H1 (cell line): Measurements from ENCODE around the gene PPP1R12A. TPM values are rescaled to one million over a fixed set of nuclear protein-coding genes. Genes with fewer than 3 reads are reported as not detected.

Experiments used
- CTCF ChIA-PET: fragments of 300-600 bp; sonication (Branson Sonifier 250); formaldehyde crosslinking; loops from one replicate; lab custom pipeline; 2021; ENCODE audit not compliant: partially characterized antibody; lab: Charles Lee
- POLR2A ChIA-PET: fragments of 300-600 bp; sonication (Branson Sonifier 250); formaldehyde crosslinking; loops from one replicate; lab custom pipeline; 2021; ENCODE audit warnings: inconsistent platforms; ENCODE audit not compliant: partially characterized antibody; lab: Charles Lee
- DNase-seq, 2 experiments: peaks; one replicate each; pipeline versions ENCODE4 v3.0.0 to v3.0.0-alpha.2; 2010 to 2022; ENCODE audit warnings: low spot score in 2 of 2, low read depth in 1 of 2, mixed read lengths in 1 of 2
- FAIRE-seq: peaks from 2 replicates; lab custom pipeline; 2011; peaks lifted over from hg19 to GRCh38; lab: Jason Lieb, UNC
- H2AFZ ChIP-seq: 2 replicates; pipeline ENCODE4 v1.8.1; 2012; ENCODE audit warnings: low read length, inconsistent platforms
- H2AK5ac ChIP-seq: 2 replicates; pipeline ENCODE4 v1.6.1; 2013; ENCODE audit warnings: low read depth, low read length
- H2BK120ac ChIP-seq: replicated peaks from 2 replicates; pipeline ENCODE3; 2013; ENCODE audit warnings: low read depth, low read length, inconsistent platforms
- H2BK12ac ChIP-seq: 2 replicates; pipeline ENCODE4 v1.6.1; 2013; ENCODE audit warnings: low read depth, low read length
- H2BK15ac ChIP-seq: 2 replicates; pipeline ENCODE4 v1.6.1; 2013; ENCODE audit warnings: low read length
- H2BK20ac ChIP-seq: 2 replicates; pipeline ENCODE4 v1.6.1; 2013; ENCODE audit warnings: low read length
- H2BK5ac ChIP-seq: 2 replicates; pipeline ENCODE4 v1.6.1; 2013; ENCODE audit warnings: low read depth, low read length
- H3K14ac ChIP-seq: 2 replicates; pipeline ENCODE4 v1.6.1; 2013; ENCODE audit warnings: inconsistent platforms; ENCODE audit not compliant: insufficient read length
- H3K18ac ChIP-seq: 2 replicates; pipeline ENCODE4 v1.6.1; 2013; ENCODE audit warnings: low read length; ENCODE audit errors: extremely low read depth
- H3K23ac ChIP-seq: 2 replicates; pipeline ENCODE4 v1.6.1; 2013; ENCODE audit warnings: inconsistent platforms; ENCODE audit not compliant: insufficient read length
- H3K23me2 ChIP-seq: 2 replicates; pipeline ENCODE4 v1.6.1; 2013; ENCODE audit warnings: low read depth, low read length
- H3K27ac ChIP-seq: 2 replicates; pipeline ENCODE4 v1.6.1; 2011; ENCODE audit warnings: low read depth, low read length, inconsistent platforms
- H3K27me3 ChIP-seq, 4 experiments: replicated peaks in 1 of 4; 1 replicate in 1 of 4; 2 replicates in 3 of 4; pipeline versions ENCODE4 v1.6.1 to v1.8.1; 2011 to 2013; ENCODE audit warnings: low read length in 3 of 4, mild to moderate bottlenecking in 3 of 4, inconsistent platforms in 2 of 4, mixed read lengths in 2 of 4, moderate library complexity in 1 of 4; ENCODE audit not compliant: control insufficient read depth in 3 of 4, insufficient read depth in 3 of 4; ENCODE audit errors: extremely low read depth in 1 of 4
- H3K36me3 ChIP-seq, 4 experiments: 2 replicates each; pipeline versions ENCODE4 v1.6.1 to v1.8.1; 2011 to 2013; ENCODE audit warnings: mild to moderate bottlenecking in 4 of 4, low read length in 3 of 4, moderate library complexity in 2 of 4, control low read depth in 1 of 4, inconsistent platforms in 1 of 4; ENCODE audit not compliant: insufficient read depth in 4 of 4, control insufficient read depth in 2 of 4
- H3K4ac ChIP-seq: replicated peaks from 2 replicates; pipeline ENCODE3; 2013; ENCODE audit warnings: low read length, low read depth, mixed read lengths, inconsistent platforms; ENCODE audit not compliant: insufficient read length
- H3K4me1 ChIP-seq, 4 experiments: replicated peaks in 1 of 4; 1 replicate in 1 of 4; 2 replicates in 3 of 4; pipeline versions ENCODE4 v1.6.1 to v1.8.1; 2011 to 2013; ENCODE audit warnings: low read length in 3 of 4, inconsistent platforms in 2 of 4, mixed read lengths in 1 of 4; ENCODE audit not compliant: insufficient read depth in 4 of 4, control insufficient read depth in 3 of 4
- H3K4me2 ChIP-seq, 2 experiments: 2 replicates each; pipeline versions ENCODE4 v1.6.1 to v1.8.1; 2011 to 2013; ENCODE audit warnings: low read depth in 2 of 2, low read length in 2 of 2, control low read depth in 1 of 2, inconsistent platforms in 1 of 2, mild to moderate bottlenecking in 1 of 2; ENCODE audit not compliant: insufficient read depth in 1 of 2
- H3K4me3 ChIP-seq, 4 experiments: fragments of 200-600, 300-600 bp in 1 of 4; sonication (generic), shearing (Covaris generic), sonication (Bioruptor Twin) in 1 of 4; 2 replicates each; pipeline versions ENCODE4 v1.5.1 to v1.8.1; 2011 to 2016; ENCODE audit warnings: low read length in 4 of 4, low read depth in 3 of 4, control low read depth in 2 of 4, inconsistent platforms in 2 of 4, mild to moderate bottlenecking in 2 of 4, mixed read lengths in 1 of 4, moderate library complexity in 1 of 4; ENCODE audit not compliant: insufficient read depth in 2 of 4; ENCODE audit errors: extremely low read depth in 1 of 4
- H3K56ac ChIP-seq: replicated peaks from 2 replicates; pipeline ENCODE3; 2013; ENCODE audit warnings: low read depth, mild to moderate bottlenecking, mixed read lengths, low read length, inconsistent platforms; ENCODE audit not compliant: insufficient read length
- H3K79me1 ChIP-seq: 2 replicates; pipeline ENCODE4 v1.6.1; 2013; ENCODE audit warnings: low read depth, low read length, control low read depth
- H3K79me2 ChIP-seq, 2 experiments: 2 replicates each; pipeline versions ENCODE4 v1.6.1 to v1.8.1; 2012 to 2013; ENCODE audit warnings: low read length in 2 of 2, mild to moderate bottlenecking in 2 of 2, inconsistent platforms in 1 of 2; ENCODE audit not compliant: insufficient read depth in 2 of 2, control insufficient read depth in 1 of 2
- H3K9ac ChIP-seq, 4 experiments: replicated peaks in 1 of 4; 1 replicate in 1 of 4; 2 replicates in 3 of 4; pipeline versions ENCODE4 v1.6.1 to v1.8.1; 2011 to 2013; ENCODE audit warnings: low read depth in 3 of 4, low read length in 3 of 4, control low read depth in 2 of 4, mild to moderate bottlenecking in 2 of 4, moderate library complexity in 2 of 4, inconsistent platforms in 1 of 4; ENCODE audit errors: extremely low read depth in 1 of 4
- H3K9me3 ChIP-seq, 2 experiments: 2 replicates each; pipeline versions ENCODE4 v1.6.1 to v1.8.1; 2012 to 2013; ENCODE audit warnings: mild to moderate bottlenecking in 2 of 2, moderate library complexity in 2 of 2, control low read depth in 1 of 2, inconsistent platforms in 1 of 2, low read depth in 1 of 2, low read length in 1 of 2, mixed read lengths in 1 of 2; ENCODE audit not compliant: insufficient read depth in 2 of 2
- H4K20me1 ChIP-seq, 2 experiments: replicated peaks in 1 of 2; 2 replicates each; pipeline versions ENCODE3 to v1.8.1; 2011 to 2013; ENCODE audit warnings: inconsistent platforms in 2 of 2, low read length in 2 of 2, mild to moderate bottlenecking in 1 of 2; ENCODE audit not compliant: insufficient read depth in 2 of 2, control insufficient read depth in 1 of 2
- H4K5ac ChIP-seq: 2 replicates; pipeline ENCODE4 v1.6.1; 2013; ENCODE audit warnings: low read length, low read depth, mixed read lengths, inconsistent platforms; ENCODE audit not compliant: insufficient read length
- H4K8ac ChIP-seq: 2 replicates; pipeline ENCODE4 v1.8.0; 2013; ENCODE audit warnings: mild to moderate bottlenecking, moderate library complexity, low read length, inconsistent platforms; ENCODE audit not compliant: insufficient read depth; ENCODE audit errors: extremely low read depth
- H4K91ac ChIP-seq: replicated peaks from 2 replicates; pipeline ENCODE3; 2013; ENCODE audit warnings: low read length, mixed read lengths, inconsistent platforms; ENCODE audit not compliant: insufficient read length
- ATF3 ChIP-seq: IDR thresholded peaks from 2 replicates; pipeline ENCODE4 v1.6.1; 2011; ENCODE audit warnings: low read depth, mild to moderate bottlenecking, low read length; ENCODE audit not compliant: insufficient read depth
- BRCA1 ChIP-seq: IDR thresholded peaks from 2 replicates; pipeline ENCODE4 v1.6.1; 2012; ENCODE audit warnings: low read depth, low read length, improper control_type of control experiment
- CTCF ChIP-seq, 3 experiments: IDR thresholded peaks; 1 replicate in 2 of 3; 2 replicates in 1 of 3; pipeline versions ENCODE4 v1.5.1 to v1.6.1; 2011; ENCODE audit warnings: low read length in 3 of 3, mild to moderate bottlenecking in 3 of 3, inconsistent platforms in 2 of 3, low read depth in 1 of 3, moderate library complexity in 1 of 3; ENCODE audit not compliant: insufficient read depth in 1 of 3; ENCODE audit errors: control extremely low read depth in 1 of 3
- SAP30 ChIP-seq: fragments of 300-600 bp; sonication (generic); IDR thresholded peaks from 2 replicates; pipeline ENCODE4 v1.7.1; 2012; ENCODE audit warnings: low read length, moderate library complexity, mild to moderate bottlenecking, inconsistent platforms; ENCODE audit not compliant: insufficient read depth, insufficient replicate concordance
- WGBS, 2 experiments: shearing (Covaris generic) in 1 of 2; methylation state at CpG; one replicate each; pipeline versions ENCODE4 v1.1.6 to v1.1.7; 2013 to 2015; ENCODE audit warnings: low lambda C conversion rate in 2 of 2, mixed read lengths in 2 of 2, inconsistent platforms in 1 of 2, low coverage in 1 of 2, missing lambda C conversion rate in 1 of 2; ENCODE audit not compliant: insufficient replicate concordance in 2 of 2, insufficient coverage in 1 of 2, insufficient read length in 1 of 2; ENCODE audit errors: extremely low coverage in 1 of 2, missing lambda C conversion rate in 1 of 2; 5-methylcytosine and 5-hydroxymethylcytosine counted together
- polyA plus RNA-seq, 7 experiments: library from polyadenylated mRNA; depleted of rRNA in 3 of 7; stranded (reverse) in 5 of 7; unstranded in 2 of 7; fragments of >200 nt in 5 of 7; fragments of 200-250 nt in 2 of 7; gene quantifications; 1 replicate in 5 of 7; 2 replicates in 1 of 7; 4 replicates in 1 of 7; pipeline versions ENCODE4 v1.2.1 to v1.2.3, GENCODE V29; 2011 to 2013; ENCODE audit warnings: missing spikeins in 2 of 7, mixed read lengths in 2 of 7
- total RNA-seq: library from RNA; stranded (reverse); fragmentation: NEBNext Ultra II Directional; extraction: Animal tissue kit (Norgen Biotek cat#: 25700); gene quantifications from 2 replicates; pipeline ENCODE4 v1.2.1, GENCODE V29; 2021

PPP1R12A gene
- total and polyA plus RNA-seq, 2 of the 8 experiments (the other 6 are each of a cell fraction or from before 2014, with no cell fraction given), result 14.7 to 81.5 TPM

GRCh38 chr12:79761341-79761740 lies 173.6 kb downstream of the PPP1R12A start:
- no peak overlapping the region for H3K14ac ChIP-seq
- H3K79me1 ChIP-seq, result no peaks in the 10 kb centered on the region
- no peak overlapping the region for H2BK12ac ChIP-seq
- H3K18ac ChIP-seq, result no peak overlapping the region
- no peaks in the 10 kb centered on the region for H3K27me3 ChIP-seq
- no peak overlapping the region for H3K4me3 ChIP-seq
- no peak overlapping the region for H4K5ac ChIP-seq
- H4K91ac ChIP-seq, result no peak overlapping the region
- FAIRE-seq (no peak), DNase-seq (no peak)
- H3K56ac ChIP-seq, result no peak overlapping the region
- H2BK120ac ChIP-seq, result no peak overlapping the region
- H3K4ac ChIP-seq, result no peak overlapping the region
- H3K79me2 ChIP-seq, result no peaks in the 10 kb centered on the region
- no peak overlapping the region for H2BK20ac ChIP-seq
- H3K9ac ChIP-seq, result no peak overlapping the region
- no peak for TF ChIP-seq ATF3
- no peak for TF ChIP-seq SAP30
- no peak for TF ChIP-seq BRCA1
- no peak for TF ChIP-seq CTCF (IDR thresholded peaks at IDR 0.05; ENCODE audit: control extremely low read depth in 1 of 3, insufficient read depth in 1 of 3, low read depth in 1 of 3, low read length in 3 of 3)
- no peak overlapping the region for H2BK5ac ChIP-seq
- H3K4me1 ChIP-seq, result no peaks in the 10 kb centered on the region
- no peaks in the 10 kb centered on the region for H3K36me3 ChIP-seq
- ChIA-PET POLR2A (no interaction called here), CTCF (no interaction called here)
- H2AK5ac ChIP-seq, result no peak overlapping the region
- no peak overlapping the region for H3K27ac ChIP-seq
- no peaks in the 10 kb centered on the region for H4K20me1 ChIP-seq
- no peak overlapping the region for H2BK15ac ChIP-seq
- H2AFZ ChIP-seq, result no peak overlapping the region
- H3K9me3 ChIP-seq, result peaks cover 7 to 9% of the 10 kb centered on the region in 2 experiments
- H3K4me2 ChIP-seq, result no peak overlapping the region
- no peak overlapping the region for H3K23ac ChIP-seq
- no peak overlapping the region for H4K8ac ChIP-seq
- 89% methylated on average over 1 of the region's 1 CpG; no CpG with 5 or more reads in 1 of the 2 experiments for WGBS, 2 experiments
- H3K23me2 ChIP-seq, result no peaks in the 10 kb centered on the region; the same call in 1 of the 2 replicates
